NT2/D1 (cell line): ENCODE results near the gene GPR26.

Experiments used
- DNase-seq: peaks from one replicate; pipeline ENCODE4 v3.0.0-alpha.2; 2011; ENCODE audit warnings: low read depth, low spot score
- H3K27me3 ChIP-seq: 2 replicates; pipeline ENCODE4 v1.6.0; 2011; ENCODE audit warnings: mild to moderate bottlenecking; ENCODE audit not compliant: insufficient read length, insufficient read depth
- H3K36me3 ChIP-seq: 2 replicates; pipeline ENCODE4 v1.6.1; 2011; ENCODE audit warnings: mild to moderate bottlenecking, low read length, mixed read lengths; ENCODE audit not compliant: insufficient read depth, insufficient read length
- H3K4me1 ChIP-seq: 2 replicates; pipeline ENCODE4 v1.5.1; 2011; ENCODE audit not compliant: insufficient read depth, insufficient read length
- H3K4me3 ChIP-seq: 2 replicates; pipeline ENCODE4 v1.5.1; 2011; ENCODE audit warnings: low read depth; ENCODE audit not compliant: insufficient read length
- H3K9ac ChIP-seq: 2 replicates; pipeline ENCODE4 v1.6.0; 2011; ENCODE audit warnings: low read depth; ENCODE audit not compliant: insufficient read length
- H3K9me3 ChIP-seq: 2 replicates; pipeline ENCODE4 v1.5.1; 2011; ENCODE audit warnings: mild to moderate bottlenecking, low read length; ENCODE audit not compliant: insufficient read depth
- SUZ12 ChIP-seq: IDR thresholded peaks from 2 replicates; pipeline ENCODE4 v1.6.1; 2011; ENCODE audit not compliant: insufficient read length, insufficient read depth; ENCODE audit errors: extremely low read depth
- YY1 ChIP-seq: IDR thresholded peaks from 2 replicates; pipeline ENCODE4 v1.6.1; 2011; ENCODE audit not compliant: insufficient read length, insufficient read depth
- ZNF274 ChIP-seq: IDR thresholded peaks from 2 replicates; pipeline ENCODE4 v1.6.1; 2011; ENCODE audit warnings: mild to moderate bottlenecking, low read depth, low read length

GPR26 gene

GRCh38 chr10:123674741-123675140 is 8.6 kb downstream of the GPR26 start:
- H3K27me3 ChIP-seq: no peaks in the 10 kb centered on the region
- peaks cover 5% of the 10 kb centered on the region for H3K4me1 ChIP-seq

GRCh38 chr10:123675811-123676210 is 9.7 kb downstream of the GPR26 start:
- Histone ChIP-seq H3K4me1 (peaks cover 5% of the 10 kb centered on the region), H3K9ac (no peak overlapping the region), H3K9me3 (no peaks in the 10 kb centered on the region), H3K36me3 (no peaks in the 10 kb centered on the region), H3K27me3 (no peaks in the 10 kb centered on the region), H3K4me3 (no peak overlapping the region)
- DNase-seq: no peak
- TF ChIP-seq ZNF274 (no peak), SUZ12 (no peak), YY1 (no peak)

More at GRCh38 chr10:123674741-123675140, 8.6 kb downstream of the GPR26 start:
- Histone ChIP-seq H3K9ac (no peak overlapping the region), H3K9me3 (no peaks in the 10 kb centered on the region), H3K4me3 (no peak overlapping the region), H3K36me3 (no peaks in the 10 kb centered on the region)
- no peak for TF ChIP-seq SUZ12
- no peak for TF ChIP-seq YY1
- no peak for TF ChIP-seq ZNF274
- no peak for DNase-seq

- H3K27me3 ChIP-seq: no peaks in the 10 kb centered on the region
- no peak overlapping the region for H3K9ac ChIP-seq
- no peak for TF ChIP-seq YY1
- no peak for TF ChIP-seq SUZ12
- TF ChIP-seq ZNF274: no peak
- no peaks in the 10 kb centered on the region for H3K36me3 ChIP-seq
- H3K4me1 ChIP-seq: no peaks in the 10 kb centered on the region
- H3K4me3 ChIP-seq: no peak overlapping the region
- DNase-seq: no peak
- H3K9me3 ChIP-seq: no peaks in the 10 kb centered on the region
These were observed 11.4 kb downstream of the GPR26 start for GRCh38 chr10:123677556-123677955.

GRCh38 chr10:123678376-123678775 is 12.2 kb downstream of the GPR26 start:
- no peak for DNase-seq
- Histone ChIP-seq H3K4me3 (no peak overlapping the region), H3K4me1 (no peaks in the 10 kb centered on the region), H3K27me3 (no peaks in the 10 kb centered on the region), H3K36me3 (no peaks in the 10 kb centered on the region), H3K9me3 (no peaks in the 10 kb centered on the region), H3K9ac (no peak overlapping the region)
- TF ChIP-seq ZNF274: no peak
- TF ChIP-seq YY1: no peak
- no peak for TF ChIP-seq SUZ12

- peaks cover 6% of the 10 kb centered on the region for H3K4me1 ChIP-seq
- no peak for TF ChIP-seq ZNF274
- TF ChIP-seq YY1: no peak
- no peak for TF ChIP-seq SUZ12
These were observed 15.1 kb downstream of the GPR26 start for GRCh38 chr10:123681285-123681684.

DNA sequence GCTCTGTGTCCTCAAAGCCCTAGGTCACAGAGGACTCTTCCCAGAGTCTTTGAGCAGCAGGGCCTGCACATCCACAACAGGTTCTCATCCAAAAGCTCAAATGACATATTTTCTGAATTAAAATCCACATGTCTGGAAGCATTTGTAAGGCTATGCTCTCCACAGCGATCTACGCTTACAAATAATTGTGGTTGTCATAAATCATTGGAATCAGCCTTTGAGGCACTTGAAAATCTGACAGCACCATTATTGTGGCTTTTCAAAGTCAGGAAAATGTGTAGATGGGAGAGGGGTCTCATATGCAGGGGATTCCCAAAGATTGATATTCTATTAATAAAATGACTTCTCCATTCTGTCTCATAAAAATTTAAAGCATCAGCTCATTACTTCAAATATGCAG is 16.3 kb downstream of the GPR26 start:
- Histone ChIP-seq H3K4me1 (peaks cover 6% of the 10 kb centered on the region), H3K27me3 (no peaks in the 10 kb centered on the region)
- no peak for TF ChIP-seq ZNF274
- no peak for TF ChIP-seq SUZ12
- TF ChIP-seq YY1: no peak

More at GRCh38 chr10:123681285-123681684, 15.1 kb downstream of the GPR26 start:
- Histone ChIP-seq H3K9me3 (no peaks in the 10 kb centered on the region), H3K27me3 (no peaks in the 10 kb centered on the region), H3K9ac (no peak overlapping the region), H3K4me3 (no peak overlapping the region), H3K36me3 (no peaks in the 10 kb centered on the region)
- DNase-seq: no peak

DNA sequence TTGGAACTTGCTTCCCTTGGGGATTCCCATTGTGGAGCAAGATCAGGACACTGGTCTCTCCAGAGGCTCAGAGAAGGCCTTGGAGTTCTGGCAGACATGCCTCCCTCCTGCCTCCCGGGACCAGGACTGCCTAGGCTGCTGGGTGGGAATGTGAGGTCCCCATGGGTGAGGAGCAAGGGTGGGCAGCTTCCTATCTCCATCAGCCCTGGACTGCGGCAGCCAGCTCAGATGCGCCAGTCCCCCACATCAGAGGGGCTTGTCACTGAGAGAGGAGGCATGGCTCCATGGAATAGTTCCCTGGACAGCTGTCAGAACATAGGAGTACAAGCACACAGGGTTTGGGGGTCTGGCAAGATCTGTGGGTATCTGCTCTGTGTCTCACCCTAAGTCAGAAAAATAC is 17.3 kb downstream of the GPR26 start:
- H3K4me3 ChIP-seq: no peak overlapping the region
- no peak overlapping the region for H3K9ac ChIP-seq
- no peaks in the 10 kb centered on the region for H3K9me3 ChIP-seq

More for the DNA sequence above, 16.3 kb downstream of the GPR26 start:
- no peaks in the 10 kb centered on the region for H3K9me3 ChIP-seq
- no peak for DNase-seq
- H3K4me3 ChIP-seq: no peak overlapping the region
- no peaks in the 10 kb centered on the region for H3K36me3 ChIP-seq
- no peak overlapping the region for H3K9ac ChIP-seq

GRCh38 chr10:123683865-123684264 is 17.7 kb downstream of the GPR26 start:
- no peaks in the 10 kb centered on the region for H3K27me3 ChIP-seq

More for the DNA sequence above, 17.3 kb downstream of the GPR26 start:
- TF ChIP-seq ZNF274 (no peak), SUZ12 (no peak), YY1 (no peak)
- H3K4me1 ChIP-seq: peaks cover 6% of the 10 kb centered on the region
- DNase-seq: no peak
- no peaks in the 10 kb centered on the region for H3K36me3 ChIP-seq
- no peaks in the 10 kb centered on the region for H3K27me3 ChIP-seq

More at GRCh38 chr10:123683865-123684264, 17.7 kb downstream of the GPR26 start:
- Histone ChIP-seq H3K9ac (no peak overlapping the region), H3K9me3 (no peaks in the 10 kb centered on the region), H3K4me1 (peaks cover 6% of the 10 kb centered on the region), H3K36me3 (no peaks in the 10 kb centered on the region), H3K4me3 (no peak overlapping the region)
- TF ChIP-seq SUZ12: no peak
- TF ChIP-seq YY1: no peak
- no peak for TF ChIP-seq ZNF274
- no peak for DNase-seq
